AG09309 (cell line): ENCODE data around the gene HSPG2.

ENCODE experiments used
- DNase-seq: peaks from one replicate; pipeline ENCODE4 v3.0.0-alpha.2; 2010; ENCODE audit warnings: low read depth
- H3K4me3 ChIP-seq: 2 replicates; pipeline ENCODE4 v1.5.1; 2011; ENCODE audit warnings: mild to moderate bottlenecking, low read depth, low read length, moderate library complexity; ENCODE audit not compliant: control insufficient read depth
- CTCF ChIP-seq: IDR thresholded peaks from 2 replicates; pipeline ENCODE4 v1.5.1; 2011; ENCODE audit warnings: mild to moderate bottlenecking, low read depth, low read length, inconsistent platforms; ENCODE audit not compliant: insufficient read depth, control insufficient read depth; ENCODE audit errors: missing control alignments

Gene HSPG2

GRCh38 chr1:21775985-21776562 is 161.0 kb downstream of the HSPG2 start:
- H3K4me3 ChIP-seq: no peak overlapping the region
- no peak for TF ChIP-seq CTCF
- DNase-seq: no peak

GRCh38 chr1:21775550-21775914 is 161.6 kb downstream of the HSPG2 start:
- TF ChIP-seq CTCF: no peak
- DNase-seq: no peak
- no peak overlapping the region for H3K4me3 ChIP-seq

DNA sequence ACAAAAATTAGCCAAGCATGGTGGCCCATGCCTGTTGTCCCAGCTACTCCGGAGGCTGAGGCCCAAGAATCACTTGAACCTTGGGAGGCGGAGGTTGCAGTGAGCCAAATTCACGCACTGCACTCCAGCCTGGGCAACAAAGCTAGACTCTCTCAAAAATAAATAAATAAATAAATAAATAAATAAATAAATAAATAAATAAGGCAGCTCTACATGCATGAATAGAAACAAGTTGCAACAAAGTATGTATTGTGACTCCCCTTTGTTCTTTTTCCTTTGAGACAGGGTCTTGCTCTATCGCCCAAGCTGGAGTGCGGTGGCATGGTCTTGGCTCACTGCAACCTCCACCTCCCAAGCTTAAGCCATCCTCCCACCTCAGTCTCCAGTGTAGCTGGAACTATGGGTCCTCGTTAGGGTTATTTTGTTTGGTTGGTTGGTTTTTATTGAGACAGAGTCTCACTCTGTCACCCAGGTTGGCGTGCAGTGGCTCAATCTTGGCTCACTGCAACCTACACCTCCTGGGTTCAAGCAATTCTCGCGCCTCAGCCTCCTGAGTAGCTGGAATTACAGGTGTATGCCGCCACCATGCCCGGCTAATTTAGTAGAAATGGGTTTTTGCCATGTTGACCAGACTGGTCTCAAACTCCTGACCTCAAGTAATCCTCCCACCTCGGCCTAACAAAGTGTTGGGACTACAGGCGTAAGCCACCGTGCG is 162.1 kb downstream of the HSPG2 start:
- no peak overlapping the region for H3K4me3 ChIP-seq
- no peak for TF ChIP-seq CTCF
- DNase-seq: no peak

- H3K4me3 ChIP-seq: no peak overlapping the region
- no peak for DNase-seq
These were observed 163.5 kb downstream of the HSPG2 start for GRCh38 chr1:21773585-21773984.

More at GRCh38 chr1:21773585-21773984, 163.5 kb downstream of the HSPG2 start:
- no peak for TF ChIP-seq CTCF
